HG03442 (cell line): ENCODE measurements around the gene SKAP2.

Experiments used
- ATAC-seq: cut with Tn5 transposase; IDR thresholded peaks from one replicate; pipeline ENCODE4 v1.9.1; 2021; ENCODE audit warnings: mild to moderate bottlenecking, moderate library complexity; ENCODE audit not compliant: unreplicated experiment

SKAP2 gene, protein sequence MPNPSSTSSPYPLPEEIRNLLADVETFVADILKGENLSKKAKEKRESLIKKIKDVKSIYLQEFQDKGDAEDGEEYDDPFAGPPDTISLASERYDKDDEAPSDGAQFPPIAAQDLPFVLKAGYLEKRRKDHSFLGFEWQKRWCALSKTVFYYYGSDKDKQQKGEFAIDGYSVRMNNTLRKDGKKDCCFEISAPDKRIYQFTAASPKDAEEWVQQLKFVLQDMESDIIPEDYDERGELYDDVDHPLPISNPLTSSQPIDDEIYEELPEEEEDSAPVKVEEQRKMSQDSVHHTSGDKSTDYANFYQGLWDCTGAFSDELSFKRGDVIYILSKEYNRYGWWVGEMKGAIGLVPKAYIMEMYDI

DNA sequence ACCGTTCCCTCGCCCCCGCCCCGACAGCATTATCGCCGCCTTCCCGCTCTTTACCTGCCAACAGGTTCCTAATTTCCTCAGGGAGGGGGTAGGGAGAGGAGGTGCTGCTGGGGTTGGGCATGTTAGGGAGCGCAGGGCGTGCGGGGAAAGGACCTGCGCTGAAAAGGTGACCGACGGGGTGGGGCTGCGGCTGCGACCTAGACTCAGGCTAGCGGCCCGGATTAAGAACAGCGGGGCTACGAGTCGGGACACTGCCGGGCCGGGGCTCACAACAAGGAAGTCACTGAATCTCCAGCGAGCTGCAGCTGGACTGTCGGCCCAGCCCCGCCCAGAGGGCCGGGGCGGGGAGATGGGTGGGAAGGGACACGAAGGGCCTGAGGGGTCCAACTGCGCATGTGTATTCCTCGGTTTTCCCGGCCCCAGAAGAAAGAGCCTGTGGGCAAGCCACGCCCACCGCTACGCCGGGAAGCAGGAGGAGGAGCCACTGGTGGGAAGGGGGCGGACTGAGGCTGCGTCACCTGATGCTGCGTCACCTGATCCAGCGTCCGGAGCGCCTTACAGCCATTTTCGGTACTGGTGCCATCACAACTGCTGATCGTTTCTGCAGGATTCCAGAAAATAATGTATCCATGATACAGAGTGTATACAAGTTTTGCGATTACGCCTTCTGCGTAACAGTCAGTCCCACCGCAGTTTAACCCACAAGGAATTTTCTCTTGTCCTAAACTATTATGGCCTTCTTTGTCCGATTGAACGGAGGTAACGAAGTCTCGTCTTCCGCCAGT, at the start of gene SKAP2:
Gene SKAP2, minus strand, starts transcription at position 282 of the 785 bp plus-strand sequence. Its CDS starts 161 bp downstream, at position 121.
- ATAC-seq = peak; percentile 93

DNA sequence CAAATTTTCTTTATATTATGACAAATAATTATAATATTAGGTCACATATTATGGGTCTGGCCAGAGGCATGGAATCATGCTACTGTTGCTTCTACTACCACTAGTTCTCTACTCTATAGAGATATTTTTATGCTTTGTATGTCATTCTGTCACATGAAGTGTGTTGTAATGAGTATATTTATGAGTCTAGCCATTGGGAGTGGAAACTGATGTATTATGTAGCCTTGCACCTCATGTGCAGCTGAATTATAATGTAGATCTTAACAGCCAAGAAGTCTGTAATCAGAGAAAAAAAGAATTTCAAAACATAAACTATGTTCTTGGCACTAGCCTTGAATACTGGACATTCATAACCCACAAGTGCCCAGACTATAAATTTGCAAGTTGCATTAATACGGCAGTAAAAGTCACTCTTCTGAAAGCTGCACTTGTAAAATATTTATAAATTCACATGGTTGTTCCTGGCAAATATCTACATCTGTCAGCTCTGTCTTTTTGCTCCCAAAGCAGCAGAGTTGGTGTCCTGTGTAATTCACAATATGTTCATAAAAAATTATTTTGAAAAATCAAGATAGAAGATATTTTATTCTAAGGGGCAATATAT, 48.6 kb upstream of the SKAP2 start:
- ATAC-seq = no peak

GRCh38 chr7:26912338-26912737, 47.9 kb upstream of the SKAP2 start:
- no peak for ATAC-seq

- no peak for ATAC-seq
These were observed 45.8 kb upstream of the SKAP2 start for GRCh38 chr7:26910221-26910620.

DNA sequence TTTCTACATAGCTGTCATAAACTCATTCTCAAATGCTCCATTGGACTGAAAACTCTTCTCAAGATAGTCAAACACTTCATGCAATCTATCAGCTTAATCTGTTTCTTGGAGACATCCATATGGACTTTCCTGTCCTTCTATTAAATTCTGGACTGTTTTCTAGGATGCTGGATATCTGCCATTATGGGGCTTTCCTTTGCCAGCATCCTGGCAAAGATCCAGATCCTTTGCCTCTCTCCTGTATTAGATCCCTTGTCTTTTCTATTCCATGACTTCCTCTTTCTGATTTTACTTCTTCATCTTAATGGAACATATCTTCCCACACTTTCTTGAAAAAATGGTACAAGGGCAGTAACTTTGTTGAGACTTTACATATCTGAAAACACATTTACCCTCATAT, 35.9 kb upstream of the SKAP2 start:
- ATAC-seq = no peak

- ATAC-seq = no peak
These were observed 35.1 kb upstream of the SKAP2 start for GRCh38 chr7:26899519-26899918.

DNA sequence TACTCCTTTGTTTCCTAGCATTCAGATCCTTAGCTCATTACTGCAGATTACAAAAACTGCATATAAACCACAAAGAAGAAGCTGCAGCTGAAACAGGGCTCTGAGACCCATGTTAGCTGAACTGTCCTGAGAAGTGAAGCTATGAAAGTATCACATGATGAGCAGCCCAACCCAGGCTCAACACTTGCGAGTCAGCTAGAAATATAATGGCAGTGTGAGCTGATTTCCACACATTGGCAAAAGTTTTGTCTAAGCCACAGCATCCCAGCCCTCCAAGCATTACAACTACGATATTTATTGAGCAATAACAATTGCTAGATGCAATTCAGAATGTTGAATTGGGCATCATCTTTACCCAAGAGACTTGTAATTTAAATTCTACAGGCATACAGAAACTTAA, 34.5 kb upstream of the SKAP2 start:
- no peak for ATAC-seq

DNA sequence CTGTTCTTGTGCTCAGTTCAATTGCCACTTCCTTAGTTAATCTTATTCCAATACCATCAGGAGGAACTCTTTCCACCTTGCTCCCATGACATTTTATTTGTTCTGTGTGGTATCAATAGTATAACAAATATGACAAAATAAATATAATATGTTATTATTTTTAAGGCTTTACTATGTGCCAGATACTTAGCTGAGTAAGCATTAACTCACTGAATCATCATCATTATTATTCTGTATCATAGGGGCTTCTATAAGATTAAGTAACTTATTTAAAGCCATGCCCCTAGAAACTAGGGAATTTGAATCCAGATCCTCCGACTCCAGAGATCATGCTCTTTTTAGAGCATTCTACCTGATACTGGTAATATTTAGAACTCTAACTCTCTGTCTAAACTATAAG, 33.5 kb upstream of the SKAP2 start:
- ATAC-seq = no peak

GRCh38 chr7:26891400-26892350, 27.3 kb upstream of the SKAP2 start:
- ATAC-seq = peak; percentile 65

DNA sequence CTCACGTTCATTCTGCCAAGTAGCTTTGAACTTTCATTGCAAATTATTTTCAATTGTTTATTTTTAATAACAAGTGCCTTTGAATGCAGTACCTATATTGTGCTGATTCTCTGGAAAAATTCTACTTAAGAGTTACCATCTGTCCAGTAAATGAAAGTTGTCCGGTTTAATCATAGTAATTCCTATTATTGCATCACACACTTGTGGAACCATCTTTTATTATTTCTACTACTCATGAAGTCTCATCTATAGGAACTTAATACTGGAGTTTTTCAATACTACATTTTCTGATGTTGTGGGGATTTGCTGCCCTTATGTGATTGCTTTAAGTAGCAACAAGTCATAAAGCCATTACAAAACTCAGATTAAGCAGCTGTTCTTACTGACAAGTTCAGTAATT, 16.5 kb upstream of the SKAP2 start:
- no peak for ATAC-seq

- no peak for ATAC-seq
These were observed 15.3 kb upstream of the SKAP2 start for GRCh38 chr7:26879671-26880070.

- no peak for ATAC-seq
These were observed 4.6 kb upstream of the SKAP2 start for GRCh38 chr7:26868841-26869495.

DNA sequence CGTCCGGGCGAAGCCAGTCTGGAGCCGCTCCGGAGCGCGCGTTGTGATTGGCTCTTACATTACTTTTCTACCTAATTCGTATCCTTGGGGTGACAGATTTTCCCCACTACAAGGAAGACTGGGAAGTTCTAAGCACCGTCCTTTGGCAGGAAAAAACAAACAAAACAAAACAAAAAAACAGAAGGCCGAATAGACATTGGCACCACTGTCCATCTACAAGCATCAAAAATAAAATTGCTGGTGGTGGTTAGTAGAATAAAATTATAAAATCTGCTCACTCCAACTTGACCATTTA, 651 bp upstream of the SKAP2 start:
- peak; percentile 33 for ATAC-seq

GRCh38 chr7:26863518-26864308, 677 bp downstream of the SKAP2 start:
- ATAC-seq = no peak

DNA sequence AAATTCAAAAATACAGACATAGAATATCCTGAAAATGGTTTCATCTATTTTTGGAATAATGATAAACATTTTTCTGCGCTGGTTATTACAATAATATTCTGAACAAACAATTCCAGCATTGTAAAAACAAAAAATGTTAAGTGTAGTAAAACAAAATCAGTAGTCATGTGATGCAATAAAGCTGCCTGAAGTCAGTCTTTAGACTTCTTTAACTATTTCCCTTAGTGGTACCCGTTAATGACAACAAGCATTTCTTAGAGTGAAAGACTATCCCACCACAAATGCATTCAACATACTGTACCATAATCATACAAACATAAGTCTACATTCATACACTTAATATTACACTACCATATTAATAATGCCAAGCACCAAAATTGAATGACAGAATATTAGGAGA, 1.6 kb downstream of the SKAP2 start:
- no peak for ATAC-seq

DNA sequence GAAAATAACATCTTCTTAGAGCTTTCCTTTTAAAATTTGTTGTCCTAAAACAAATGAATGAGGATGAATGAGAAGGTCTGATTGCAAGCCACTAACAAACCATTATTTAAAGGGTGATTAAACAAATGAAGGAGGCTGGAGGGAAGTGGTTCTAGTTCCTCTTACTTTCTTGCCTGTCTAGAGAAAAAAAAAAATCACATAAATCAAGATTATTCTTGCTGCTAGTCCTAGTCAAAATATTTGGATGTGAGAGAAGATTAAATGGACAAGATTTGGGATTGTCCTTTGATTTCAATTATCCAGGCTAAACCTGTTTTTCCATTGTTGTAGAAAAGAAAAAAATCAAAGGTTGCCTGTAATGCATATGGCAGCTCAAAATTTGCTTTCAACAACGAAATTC, 3.3 kb downstream of the SKAP2 start:
- no peak for ATAC-seq

DNA sequence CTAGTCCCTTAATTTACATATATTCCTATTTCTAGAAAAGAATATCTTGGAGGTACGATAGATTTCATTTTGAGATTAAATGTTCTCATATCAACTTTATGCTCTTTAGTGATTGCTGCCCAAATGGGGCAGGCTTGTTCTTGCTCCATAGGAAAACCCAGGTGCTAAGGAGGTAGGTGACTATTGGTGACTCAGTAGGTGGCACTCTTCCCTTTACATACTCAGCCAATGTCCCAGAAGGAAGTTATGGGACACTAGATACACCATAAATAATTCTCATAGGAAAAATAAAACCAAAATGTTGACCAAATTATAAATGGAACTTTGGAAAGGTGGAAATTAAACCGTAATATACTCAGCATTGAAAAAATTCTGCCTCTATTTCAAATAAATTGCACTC, 4.0 kb downstream of the SKAP2 start:
- no peak for ATAC-seq

GRCh38 chr7:26859720-26860119, 4.7 kb downstream of the SKAP2 start:
- ATAC-seq = no peak

- ATAC-seq = no peak
These were observed 5.7 kb downstream of the SKAP2 start for GRCh38 chr7:26858735-26859134.

DNA sequence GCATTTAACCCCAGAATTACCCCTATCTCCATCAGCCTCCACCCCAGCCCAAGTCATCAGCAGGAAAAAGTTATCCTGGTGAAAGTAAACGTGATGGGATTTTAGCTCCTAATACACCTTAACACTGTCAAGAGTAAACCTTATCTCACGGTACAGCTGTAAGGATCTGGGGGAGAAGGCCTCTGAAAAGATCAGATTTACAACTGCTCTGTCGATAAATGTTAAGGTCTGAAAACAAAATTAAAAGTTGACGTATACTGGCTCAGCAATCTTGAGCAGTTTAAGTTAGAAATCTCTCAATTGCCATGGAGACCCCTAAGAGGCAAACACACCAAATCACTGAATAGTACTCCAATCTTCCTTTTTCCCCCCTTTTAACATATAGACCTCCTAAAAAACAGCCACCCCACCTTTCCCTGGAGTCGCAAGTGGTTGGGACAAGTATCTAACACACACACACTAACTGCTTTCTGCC, 6.1 kb downstream of the SKAP2 start:
- ATAC-seq = no peak
